ENCODE results near the gene UBL7.
A peak's percentile ranks its signal among the peaks of the same experiment; 100 is the strongest.

UBL7 gene

DNA sequence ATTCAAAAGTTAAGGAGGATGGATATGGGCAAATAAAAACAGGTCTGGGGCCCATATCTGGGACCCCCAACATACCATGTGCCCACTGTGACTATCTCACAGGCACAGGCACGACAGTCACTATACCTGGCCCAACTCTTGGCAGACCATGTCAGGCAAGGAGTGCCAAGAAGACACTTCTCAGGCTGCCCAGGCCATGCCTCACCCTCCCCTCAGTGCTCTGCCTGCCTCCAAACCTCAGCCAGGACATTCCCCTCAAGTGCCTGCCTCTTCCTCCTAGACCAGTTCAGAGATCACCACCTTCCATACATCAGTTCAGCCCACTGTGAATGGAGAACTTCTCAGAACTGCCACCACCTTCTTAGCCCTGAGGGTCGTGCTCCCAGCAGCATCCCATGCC is 22.8 kb downstream of the UBL7 start:
- no peak for DNase-seq

- DNase-seq: no peak
These were observed 26.5 kb downstream of the UBL7 start for GRCh38 chr15:74434263-74435136.

- DNase-seq: peak; percentile 34 to 68 (median 48)
These were observed 27.2 kb downstream of the UBL7 start, which contains the start of gene SEMA7A for GRCh38 chr15:74433592-74434262. Gene SEMA7A, minus strand, starts transcription at chr15:74433958. Its CDS starts 40 bp downstream, at chr15:74433918.

GRCh38 chr15:74432968-74433591 is 27.9 kb downstream of the UBL7 start:
- DNase-seq: no peak

- no peak for DNase-seq
These were observed 28.5 kb downstream of the UBL7 start for GRCh38 chr15:74432271-74432967.

DNA sequence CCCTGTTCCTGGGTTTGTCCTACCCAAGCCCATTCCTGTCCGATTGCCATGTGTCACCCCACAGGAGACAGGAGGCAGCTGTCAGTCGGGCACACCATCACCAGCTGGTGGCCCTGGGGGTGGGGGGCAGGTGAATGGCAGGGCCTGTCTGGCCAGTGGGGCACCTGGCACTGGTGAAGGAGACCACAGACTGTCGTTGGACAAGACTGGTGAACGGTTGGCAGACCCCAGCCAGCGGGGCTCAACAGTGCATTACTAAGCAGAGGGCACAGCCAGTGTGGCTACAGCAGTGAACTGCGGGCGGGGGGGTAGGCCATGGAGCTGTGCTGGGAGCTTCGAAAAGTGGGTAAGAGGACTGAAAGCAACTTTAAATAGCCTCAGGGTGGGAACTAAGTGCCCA is 29.3 kb downstream of the UBL7 start:
- no peak for DNase-seq

DNA sequence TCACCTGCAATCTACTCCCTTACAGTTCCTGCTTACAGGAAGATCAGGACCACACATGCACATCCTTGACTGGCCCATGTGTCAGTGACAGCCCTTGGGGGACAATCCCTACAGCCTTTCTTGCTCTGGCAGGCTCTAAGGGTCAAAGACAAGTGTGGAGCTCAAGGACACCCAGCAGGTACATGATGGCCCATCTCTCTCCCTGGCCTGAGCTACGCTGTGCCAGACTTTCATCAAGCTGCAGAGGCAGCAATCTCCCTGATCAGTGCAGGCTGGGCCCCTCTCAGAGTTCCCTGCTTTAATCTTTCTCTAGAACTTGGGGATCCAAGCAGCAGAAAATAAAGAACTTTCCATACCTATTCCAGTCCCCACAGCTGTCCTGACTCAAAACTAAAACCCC is 29.8 kb downstream of the UBL7 start:
- DNase-seq: no peak

DNA sequence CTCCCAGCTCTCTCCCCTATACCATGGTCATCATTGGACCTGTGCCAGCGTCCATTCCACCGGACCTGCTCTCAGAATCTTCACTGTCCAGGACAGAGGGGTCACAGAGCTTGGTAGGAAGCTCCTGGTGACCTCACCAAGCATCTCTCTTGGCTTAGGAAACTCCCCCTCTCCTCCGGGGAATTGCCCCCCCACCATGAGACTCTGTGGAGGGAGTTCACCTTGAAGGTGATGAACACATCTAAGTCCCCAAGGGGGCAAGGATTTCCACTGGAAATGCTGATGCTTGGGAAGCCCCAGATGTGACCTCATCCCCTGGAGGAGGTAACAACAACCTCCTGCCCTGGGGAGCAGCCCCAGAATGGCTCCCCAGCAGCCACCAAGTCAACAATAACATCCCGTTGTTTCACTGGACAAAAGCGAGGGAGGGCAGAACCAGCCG is 30.4 kb downstream of the UBL7 start:
- no peak for DNase-seq

GRCh38 chr15:74429781-74430400 is 31.1 kb downstream of the UBL7 start:
- no peak for DNase-seq

- DNase-seq: no peak
These were observed 31.8 kb downstream of the UBL7 start for GRCh38 chr15:74428970-74429780.

GRCh38 chr15:74428442-74428787 is 32.5 kb downstream of the UBL7 start:
- no peak for DNase-seq

DNA sequence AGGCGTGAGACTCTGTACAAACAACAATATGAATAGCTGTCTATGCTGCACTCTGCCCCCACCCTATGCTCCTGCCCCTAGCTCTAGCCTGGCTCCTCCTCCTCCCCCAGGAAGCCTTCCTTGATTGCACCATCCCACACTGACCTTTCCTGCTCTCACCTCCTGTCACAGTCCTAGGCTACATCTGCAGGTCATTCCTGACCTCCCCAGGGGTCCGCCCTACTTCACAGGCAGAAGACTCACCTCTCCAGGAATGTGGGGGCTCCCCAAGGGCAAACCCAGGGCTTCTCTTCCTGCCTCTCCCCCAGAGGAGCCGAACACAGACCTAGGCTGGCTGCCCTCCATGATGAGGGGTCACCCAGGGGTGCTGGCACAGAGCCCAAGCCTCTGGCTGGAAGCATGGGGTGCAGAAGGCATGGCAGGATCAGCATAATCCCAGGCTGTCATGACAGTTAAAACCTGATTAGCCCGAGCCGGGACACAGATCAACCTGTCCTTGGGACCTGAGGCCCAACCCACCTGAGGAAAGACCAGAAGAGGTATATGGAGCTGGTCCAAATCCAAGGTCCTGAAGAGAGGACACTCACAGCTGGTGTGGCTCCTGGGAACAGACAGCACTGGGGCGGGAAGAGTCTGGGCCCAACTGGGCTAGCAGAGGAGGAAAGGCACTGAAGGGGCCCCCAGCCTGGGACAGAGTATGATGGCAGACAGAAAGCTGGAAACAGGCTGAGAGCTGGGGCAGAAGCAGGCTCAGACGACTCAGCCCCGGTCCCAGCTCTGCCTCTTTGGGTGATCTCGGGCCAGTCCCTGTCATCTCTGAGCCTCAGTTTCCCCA is 33.1 kb downstream of the UBL7 start:
- no peak for DNase-seq

- DNase-seq: no peak
These were observed 34.3 kb downstream of the UBL7 start for GRCh38 chr15:74426404-74427281.

DNA sequence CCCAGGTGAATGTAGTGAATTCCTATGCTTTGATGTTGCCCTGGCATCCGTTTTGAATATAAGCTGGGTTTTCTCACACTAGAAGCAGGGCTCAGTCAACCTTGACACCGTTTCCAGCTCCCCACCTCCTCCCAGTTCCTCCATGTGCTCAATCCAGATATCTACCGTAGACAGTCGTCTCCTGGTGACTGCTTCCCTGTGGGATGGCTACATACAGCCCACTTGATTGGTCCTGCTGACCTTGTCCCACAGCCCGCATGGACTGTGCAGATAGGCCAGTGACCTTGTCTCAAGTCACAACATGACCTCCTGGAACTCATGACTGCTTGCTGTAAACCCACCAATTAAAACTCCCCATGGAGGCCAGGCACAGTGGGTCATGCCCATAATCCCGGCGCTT is 35.3 kb downstream of the UBL7 start:
- DNase-seq: no peak

- DNase-seq: no peak
These were observed 35.9 kb downstream of the UBL7 start for GRCh38 chr15:74424901-74425528.

DNA sequence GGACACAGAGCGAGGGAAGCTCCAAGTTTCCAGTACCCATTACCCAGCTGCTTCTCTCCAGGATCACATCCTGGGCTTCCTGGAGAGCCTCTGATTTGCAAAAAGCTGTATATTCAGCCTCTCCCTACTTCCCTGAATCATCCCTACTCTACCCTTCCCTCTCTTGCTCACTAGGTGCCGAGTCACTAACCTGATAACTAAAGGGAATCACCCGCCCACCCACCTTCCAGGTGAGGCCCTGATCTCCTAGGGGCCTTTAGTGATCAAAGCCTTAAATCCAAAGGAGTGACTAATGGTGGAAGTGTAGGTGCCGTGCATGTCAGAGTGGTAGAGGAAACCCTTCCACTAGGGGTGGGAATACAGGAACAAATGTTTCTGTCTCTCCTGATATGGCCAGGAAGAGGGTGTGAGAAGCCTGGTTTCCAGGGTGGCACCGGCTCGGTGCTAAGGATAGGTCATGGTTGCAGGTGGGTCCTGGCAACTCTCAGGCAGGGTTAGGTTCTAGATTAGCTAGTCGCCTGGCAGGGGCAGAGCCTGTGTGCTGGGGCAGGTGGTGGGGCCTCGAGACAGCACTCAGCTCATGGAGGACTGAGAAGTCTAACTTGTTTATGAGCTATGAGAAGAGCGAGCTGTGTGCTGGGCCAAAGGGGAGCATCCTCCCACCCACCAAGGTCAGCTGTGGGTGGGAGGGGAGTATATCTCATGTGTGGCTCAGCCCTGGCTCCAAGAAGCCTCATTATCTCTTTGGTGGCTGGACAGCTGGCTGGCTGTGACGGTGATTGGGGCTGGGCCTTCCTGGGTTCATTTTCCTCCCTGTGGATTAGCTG is 37.3 kb downstream of the UBL7 start:
- no peak for DNase-seq

GRCh38 chr15:74422652-74423430 is 38.1 kb downstream of the UBL7 start:
- DNase-seq: no peak

DNA sequence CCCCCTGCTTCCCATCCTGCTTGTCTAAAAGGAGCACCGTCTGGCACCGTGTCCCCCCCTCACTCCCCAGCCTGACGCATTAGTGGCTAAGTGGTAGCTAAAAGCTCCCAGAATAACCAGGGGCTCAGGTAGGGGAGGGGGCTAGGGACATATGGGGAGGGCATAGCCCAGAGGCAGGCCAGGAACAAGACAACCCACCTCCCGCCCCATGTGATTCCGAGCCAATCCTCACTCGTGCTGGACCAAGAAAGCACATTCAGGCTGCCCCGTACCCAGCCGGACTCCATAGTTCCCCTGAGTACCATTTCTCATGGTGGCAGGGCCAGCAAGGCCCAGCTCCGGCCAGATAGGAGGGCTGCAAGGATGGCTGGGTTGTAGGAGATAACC is 38.7 kb downstream of the UBL7 start:
- no peak for DNase-seq
